Measurements from ENCODE around the gene OR2L8. TPM values are rescaled to one million over a fixed set of nuclear protein-coding genes. Genes with fewer than 3 reads are reported as not detected.

The OR2L8 gene
- polyA plus RNA-seq (2013, experiment 1 of 2), result not detected
- polyA plus RNA-seq (2013, experiment 2 of 2), result not detected

DNA sequence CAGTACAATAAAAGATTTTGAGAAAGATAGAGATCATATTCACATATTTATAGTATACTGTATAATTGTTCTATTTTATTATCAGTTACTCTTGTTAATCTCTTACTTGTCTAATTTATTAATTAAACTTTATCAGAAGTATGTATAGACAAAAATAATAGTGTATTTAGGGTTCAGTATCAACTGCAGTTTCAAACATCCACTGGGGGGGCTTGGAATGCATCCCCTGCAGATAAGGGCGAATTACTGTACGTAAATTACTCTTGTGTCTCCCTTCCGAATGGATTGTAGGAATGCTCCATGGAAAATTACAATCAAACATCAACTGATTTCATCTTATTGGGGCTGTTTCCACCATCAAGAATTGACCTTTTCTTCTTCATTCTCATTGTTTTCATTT, at the start of gene OR2L8:
TSS of gene OR2L8 (plus strand) at position 301 of the 400 bp plus-strand sequence. CDS start at position 301, 0 bp downstream.
- H3K18ac ChIP-seq (ENCODE audit: low read length), result no peak within 1 kb of the TSS
- H3K36me3 ChIP-seq (replicated peaks in 1 of 2; ENCODE audit: control insufficient read depth in 2 of 2, insufficient read depth in 2 of 2, low read length in 2 of 2), result no peaks in the 10 kb centered on the region
- peaks cover 2% of the 10 kb centered on the region for H3K79me1 ChIP-seq (ENCODE audit: low read depth, low read length)
- no peak within 1 kb of the TSS for H2BK12ac ChIP-seq (ENCODE audit: low read length)
- H3K14ac ChIP-seq (ENCODE audit: low read length), result no peak within 1 kb of the TSS
- DNase-seq (ENCODE audit: low spot score), result no peak
- H3K4me2 ChIP-seq (ENCODE audit: insufficient read depth, low read length, poor library complexity, severe bottlenecking), result no peak within 1 kb of the TSS
- no peak within 1 kb of the TSS for H2AFZ ChIP-seq (ENCODE audit: low read length)
- H3K27ac ChIP-seq (replicated peaks; ENCODE audit: low read length), result no peak within 1 kb of the TSS
- no peak within 1 kb of the TSS for H3K4ac ChIP-seq (ENCODE audit: low read length)
- H2AK5ac ChIP-seq (ENCODE audit: low read depth, low read length), result no peak within 1 kb of the TSS
- no peak within 1 kb of the TSS for H4K8ac ChIP-seq (ENCODE audit: low read depth, low read length)
- peaks cover 0 to 5% of the 10 kb centered on the region in 2 donors for H3K9me3 ChIP-seq (replicated peaks in 1 of 2; ENCODE audit: control insufficient read depth in 2 of 2, insufficient read depth in 1 of 2, low read depth in 1 of 2, low read length in 2 of 2)
- no peak within 1 kb of the TSS for H3K4me3 ChIP-seq (ENCODE audit: low read length in 2 of 2)
- H2BK15ac ChIP-seq (ENCODE audit: low read length), result no peak within 1 kb of the TSS
- no peak within 1 kb of the TSS for H2BK5ac ChIP-seq (ENCODE audit: low read length)
- no peaks in the 10 kb centered on the region for H3K4me1 ChIP-seq (ENCODE audit: control insufficient read depth in 2 of 2, insufficient read depth in 1 of 2, low read depth in 1 of 2, low read length in 2 of 2)
- WGBS, 2 donors (ENCODE audit: extremely low coverage in 2 of 2, insufficient read length in 2 of 2, insufficient replicate concordance in 1 of 2), result no CpG with 5 or more reads among the region's 3 CpGs
- no peak within 1 kb of the TSS for H2BK120ac ChIP-seq (ENCODE audit: low read depth, low read length)
- H3K23ac ChIP-seq (ENCODE audit: low read depth, low read length, poor library complexity), result no peak within 1 kb of the TSS
- peaks cover 0 to 1% (median 0%) of the 10 kb centered on the region in 3 experiments for H3K27me3 ChIP-seq (ENCODE audit: control insufficient read depth in 3 of 3, insufficient read depth in 3 of 3, low read depth in 1 of 3, low read length in 3 of 3)
- no peak within 1 kb of the TSS for H3K9ac ChIP-seq (ENCODE audit: low read depth, low read length, poor library complexity)
- no peak within 1 kb of the TSS for H4K91ac ChIP-seq (ENCODE audit: low read depth, low read length, poor library complexity)

GRCh38 chr1:247904122-247904521, 44.5 kb upstream of the OR2L8 start:
- Histone ChIP-seq H3K9me3 (replicated peaks in 1 of 2; ENCODE audit: control insufficient read depth in 2 of 2, insufficient read depth in 1 of 2, low read depth in 1 of 2, low read length in 2 of 2) (no peaks in the 10 kb centered on the region), H3K4me2 (ENCODE audit: insufficient read depth, low read length, poor library complexity, severe bottlenecking) (no peak overlapping the region), H3K9ac (ENCODE audit: low read depth, low read length, poor library complexity) (no peak overlapping the region), H3K18ac (ENCODE audit: low read length) (no peak overlapping the region), H4K91ac (ENCODE audit: low read depth, low read length, poor library complexity) (no peak overlapping the region), H3K23ac (ENCODE audit: low read depth, low read length, poor library complexity) (no peak overlapping the region), H2AFZ (ENCODE audit: low read length) (no peak overlapping the region), H3K4me3 (ENCODE audit: low read length in 2 of 2) (no peak overlapping the region), H3K4ac (ENCODE audit: low read length) (no peak overlapping the region), H3K79me1 (ENCODE audit: low read depth, low read length) (no peaks in the 10 kb centered on the region), H2BK15ac (ENCODE audit: low read length) (no peak overlapping the region), H2AK5ac (ENCODE audit: low read depth, low read length) (no peak overlapping the region), H2BK120ac (ENCODE audit: low read depth, low read length) (no peak overlapping the region), H3K14ac (ENCODE audit: low read length) (no peak overlapping the region), H2BK12ac (ENCODE audit: low read length) (no peak overlapping the region), H3K27me3 (ENCODE audit: control insufficient read depth in 3 of 3, insufficient read depth in 3 of 3, low read depth in 1 of 3, low read length in 3 of 3) (no peaks in the 10 kb centered on the region), H3K27ac (replicated peaks; ENCODE audit: low read length) (no peak overlapping the region), H3K4me1 (ENCODE audit: control insufficient read depth in 2 of 2, insufficient read depth in 1 of 2, low read depth in 1 of 2, low read length in 2 of 2) (no peaks in the 10 kb centered on the region), H4K8ac (ENCODE audit: low read depth, low read length) (no peak overlapping the region), H2BK5ac (ENCODE audit: low read length) (no peak overlapping the region), H3K36me3 (replicated peaks in 1 of 2; ENCODE audit: control insufficient read depth in 2 of 2, insufficient read depth in 2 of 2, low read length in 2 of 2) (no peaks in the 10 kb centered on the region)
- WGBS, 2 donors (ENCODE audit: extremely low coverage in 2 of 2, insufficient read length in 2 of 2, insufficient replicate concordance in 1 of 2), result no CpG with 5 or more reads among the region's 6 CpGs
- DNase-seq (ENCODE audit: low spot score), result no peak

- Histone ChIP-seq H3K4ac (ENCODE audit: low read length) (no peak overlapping the region), H3K14ac (ENCODE audit: low read length) (no peak overlapping the region), H3K23ac (ENCODE audit: low read depth, low read length, poor library complexity) (no peak overlapping the region), H3K27me3 (ENCODE audit: control insufficient read depth in 3 of 3, insufficient read depth in 3 of 3, low read depth in 1 of 3, low read length in 3 of 3) (no peaks in the 10 kb centered on the region), H4K8ac (ENCODE audit: low read depth, low read length) (no peak overlapping the region), H2AK5ac (ENCODE audit: low read depth, low read length) (no peak overlapping the region), H2BK12ac (ENCODE audit: low read length) (no peak overlapping the region), H3K4me2 (ENCODE audit: insufficient read depth, low read length, poor library complexity, severe bottlenecking) (no peak overlapping the region), H3K4me3 (ENCODE audit: low read length in 2 of 2) (no peak overlapping the region), H2BK120ac (ENCODE audit: low read depth, low read length) (no peak overlapping the region), H3K79me1 (ENCODE audit: low read depth, low read length) (no peaks in the 10 kb centered on the region), H3K18ac (ENCODE audit: low read length) (no peak overlapping the region), H2BK5ac (ENCODE audit: low read length) (no peak overlapping the region), H3K9me3 (replicated peaks in 1 of 2; ENCODE audit: control insufficient read depth in 2 of 2, insufficient read depth in 1 of 2, low read depth in 1 of 2, low read length in 2 of 2) (no peaks in the 10 kb centered on the region), H2BK15ac (ENCODE audit: low read length) (no peak overlapping the region), H2AFZ (ENCODE audit: low read length) (no peak overlapping the region), H3K4me1 (ENCODE audit: control insufficient read depth in 2 of 2, insufficient read depth in 1 of 2, low read depth in 1 of 2, low read length in 2 of 2) (no peaks in the 10 kb centered on the region), H3K9ac (ENCODE audit: low read depth, low read length, poor library complexity) (no peak overlapping the region), H3K36me3 (replicated peaks in 1 of 2; ENCODE audit: control insufficient read depth in 2 of 2, insufficient read depth in 2 of 2, low read length in 2 of 2) (no peaks in the 10 kb centered on the region), H4K91ac (ENCODE audit: low read depth, low read length, poor library complexity) (no peak overlapping the region), H3K27ac (replicated peaks; ENCODE audit: low read length) (no peak overlapping the region)
- DNase-seq (ENCODE audit: low spot score), result no peak
- no CpG with 5 or more reads among the region's 13 CpGs for WGBS, 2 donors (ENCODE audit: extremely low coverage in 2 of 2, insufficient read length in 2 of 2, insufficient replicate concordance in 1 of 2)
Observed at GRCh38 chr1:247905181-247905580, 43.5 kb upstream of the OR2L8 start.

DNA sequence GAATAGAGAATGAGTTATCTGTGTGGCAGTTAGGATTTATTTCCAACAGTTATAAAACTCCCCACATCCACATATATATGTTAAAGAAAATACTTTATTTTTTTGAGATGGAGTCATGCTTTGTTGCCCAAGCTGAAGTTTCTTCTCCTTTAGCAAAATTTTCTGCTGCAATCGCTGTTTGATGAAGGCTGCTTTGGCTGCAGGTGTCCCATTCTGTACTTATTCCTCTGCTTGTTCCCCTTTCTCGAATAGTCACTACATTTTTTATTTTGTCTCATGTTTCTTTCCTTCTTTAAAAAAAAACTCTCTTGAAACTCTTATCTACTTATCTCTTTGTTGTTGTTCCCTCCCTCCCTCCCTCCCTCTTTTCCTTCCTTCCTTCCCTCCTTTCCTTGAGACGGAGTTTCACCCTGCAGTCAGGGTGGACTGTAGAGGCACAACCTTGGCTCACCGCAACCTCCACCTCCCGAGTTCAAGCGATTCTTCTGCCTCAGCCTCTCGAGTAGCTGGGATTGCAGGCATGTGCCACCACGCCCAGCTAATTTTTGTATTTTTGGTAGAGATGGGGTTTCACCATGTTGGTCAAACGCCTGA, 42.7 kb upstream of the OR2L8 start:
- Histone ChIP-seq H3K27ac (replicated peaks; ENCODE audit: low read length) (no peak overlapping the region), H3K36me3 (replicated peaks in 1 of 2; ENCODE audit: control insufficient read depth in 2 of 2, insufficient read depth in 2 of 2, low read length in 2 of 2) (no peaks in the 10 kb centered on the region), H2BK5ac (ENCODE audit: low read length) (no peak overlapping the region), H2AK5ac (ENCODE audit: low read depth, low read length) (no peak overlapping the region), H3K4ac (ENCODE audit: low read length) (no peak overlapping the region), H2AFZ (ENCODE audit: low read length) (no peak overlapping the region), H3K23ac (ENCODE audit: low read depth, low read length, poor library complexity) (no peak overlapping the region), H2BK12ac (ENCODE audit: low read length) (no peak overlapping the region), H3K27me3 (ENCODE audit: control insufficient read depth in 3 of 3, insufficient read depth in 3 of 3, low read depth in 1 of 3, low read length in 3 of 3) (no peaks in the 10 kb centered on the region), H2BK120ac (ENCODE audit: low read depth, low read length) (no peak overlapping the region), H4K91ac (ENCODE audit: low read depth, low read length, poor library complexity) (no peak overlapping the region), H3K4me1 (ENCODE audit: control insufficient read depth in 2 of 2, insufficient read depth in 1 of 2, low read depth in 1 of 2, low read length in 2 of 2) (no peaks in the 10 kb centered on the region), H3K14ac (ENCODE audit: low read length) (no peak overlapping the region), H4K8ac (ENCODE audit: low read depth, low read length) (no peak overlapping the region), H3K18ac (ENCODE audit: low read length) (no peak overlapping the region), H3K79me1 (ENCODE audit: low read depth, low read length) (no peaks in the 10 kb centered on the region), H3K9me3 (replicated peaks in 1 of 2; ENCODE audit: control insufficient read depth in 2 of 2, insufficient read depth in 1 of 2, low read depth in 1 of 2, low read length in 2 of 2) (no peaks in the 10 kb centered on the region), H2BK15ac (ENCODE audit: low read length) (no peak overlapping the region), H3K4me3 (ENCODE audit: low read length in 2 of 2) (no peak overlapping the region), H3K4me2 (ENCODE audit: insufficient read depth, low read length, poor library complexity, severe bottlenecking) (no peak overlapping the region), H3K9ac (ENCODE audit: low read depth, low read length, poor library complexity) (no peak overlapping the region)
- no CpG with 5 or more reads among the region's 9 CpGs for WGBS, 2 donors (ENCODE audit: extremely low coverage in 2 of 2, insufficient read length in 2 of 2, insufficient replicate concordance in 1 of 2)
- DNase-seq (ENCODE audit: low spot score), result no peak

All from neuronal stem cell (in vitro differentiated cells).